ENCODE results near the gene PIGW. TPM values are rescaled to one million over a fixed set of nuclear protein-coding genes. Genes with fewer than 3 reads are reported as not detected.

PIGW gene
- total RNA-seq, 8 experiments from 2014 or later, result 3.3 to 27.2 (median 8.8) TPM

DNA sequence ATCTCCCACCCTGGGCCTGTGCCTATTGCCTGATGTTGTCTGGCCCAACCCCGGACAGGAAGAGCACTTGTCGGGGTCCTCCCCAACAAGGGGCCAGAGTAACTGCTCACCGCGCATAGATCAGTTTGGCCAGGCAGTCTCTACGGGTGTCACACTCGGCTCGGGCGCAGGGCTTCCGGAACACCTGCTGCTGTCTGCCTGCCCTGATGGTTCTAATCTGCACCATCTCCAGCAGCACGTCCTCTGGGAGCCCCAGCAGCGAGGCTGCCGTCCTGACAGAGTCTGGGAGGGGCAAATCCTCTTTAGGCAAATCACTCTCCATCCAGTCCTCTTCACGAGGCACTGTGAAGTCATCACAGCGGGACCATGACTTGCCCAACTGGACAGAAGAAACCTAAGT lies 24.2 kb upstream of the PIGW start:
- H3K4me1 ChIP-seq (replicated peaks in 1 of 2), result no peaks in the 10 kb centered on the region
- 87 to 100% (median 94%) methylated on average over 1 to 10 of the region's 14 CpGs; no CpG with 5 or more reads in 3 of the 10 experiments for WGBS, 10 experiments
- no peak overlapping the region for H3K4me3 ChIP-seq
- in situ Hi-C loops (cut with MboI; ENCODE audit: low pct_unique_long_range_greater_than_20kb in 2 of 9, low sequenced_read_pairs in 9 of 9, unreplicated experiment in 9 of 9), result no loop called here
- no peak for ATAC-seq (replicated peaks in 6 of 8)
- H3K27ac ChIP-seq, result no peak overlapping the region

DNA sequence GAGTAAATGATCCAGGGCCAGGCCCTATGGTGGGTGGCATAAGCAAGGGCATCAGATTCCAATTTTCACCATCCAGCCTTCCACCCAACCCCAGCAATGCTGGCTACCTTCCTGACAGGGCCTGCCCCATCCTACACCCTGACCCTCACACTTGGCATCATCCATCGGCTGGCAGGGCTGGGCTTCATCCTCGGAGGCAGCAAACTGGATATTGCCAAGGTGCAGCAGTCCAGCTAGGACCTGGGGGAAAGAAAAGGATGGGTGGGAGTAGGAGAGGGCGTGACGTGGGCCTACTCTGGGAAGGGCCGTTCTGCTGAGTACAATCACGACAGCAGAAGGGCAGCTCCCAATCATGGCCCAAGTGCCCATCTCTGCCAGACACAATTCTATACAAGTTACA lies 23.6 kb upstream of the PIGW start:
- no peaks in the 10 kb centered on the region for H3K4me1 ChIP-seq (replicated peaks in 1 of 2)
- ATAC-seq (replicated peaks in 6 of 8), result no peak
- no peak overlapping the region for H3K4me3 ChIP-seq
- in situ Hi-C loops (cut with MboI; ENCODE audit: low pct_unique_long_range_greater_than_20kb in 2 of 9, low sequenced_read_pairs in 9 of 9, unreplicated experiment in 9 of 9), result no loop called here
- 60 to 97% (median 80%) methylated on average over 1 to 6 of the region's 6 CpGs; no CpG with 5 or more reads in 5 of the 10 experiments for WGBS, 10 experiments
- no peak overlapping the region for H3K27ac ChIP-seq

DNA sequence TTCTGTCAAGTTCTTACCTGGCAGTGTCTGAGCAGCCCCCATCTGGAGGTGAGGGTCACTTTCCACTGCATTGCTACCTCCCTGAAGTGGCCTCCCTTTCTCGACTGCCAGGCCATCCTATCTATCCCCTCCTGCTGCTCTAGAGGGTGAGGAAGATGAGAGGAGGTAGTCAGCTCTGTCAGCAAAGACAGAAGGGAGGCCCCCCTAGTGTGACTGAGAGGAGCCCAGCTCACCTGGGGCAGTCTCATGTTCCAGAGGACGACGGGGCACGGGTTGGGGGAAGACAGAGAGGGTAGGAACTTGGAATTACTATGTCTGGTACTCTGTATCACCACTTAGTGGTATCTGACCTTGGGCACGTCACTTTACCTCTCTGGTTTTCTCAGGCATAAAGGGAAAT lies 22.1 kb upstream of the PIGW start:
- Histone ChIP-seq H3K4me1 (replicated peaks in 1 of 2) (no peaks in the 10 kb centered on the region), H3K4me3 (no peak overlapping the region), H3K27ac (no peak overlapping the region)
- no peak for ATAC-seq (replicated peaks in 6 of 8)
- in situ Hi-C loops (cut with MboI; ENCODE audit: low pct_unique_long_range_greater_than_20kb in 2 of 9, low sequenced_read_pairs in 9 of 9, unreplicated experiment in 9 of 9), result no loop called here
- WGBS, 10 experiments, result 83 to 100% (median 97%) methylated on average over 1 to 3 of the region's 5 CpGs; no CpG with 5 or more reads in 4 of the 10 experiments

DNA sequence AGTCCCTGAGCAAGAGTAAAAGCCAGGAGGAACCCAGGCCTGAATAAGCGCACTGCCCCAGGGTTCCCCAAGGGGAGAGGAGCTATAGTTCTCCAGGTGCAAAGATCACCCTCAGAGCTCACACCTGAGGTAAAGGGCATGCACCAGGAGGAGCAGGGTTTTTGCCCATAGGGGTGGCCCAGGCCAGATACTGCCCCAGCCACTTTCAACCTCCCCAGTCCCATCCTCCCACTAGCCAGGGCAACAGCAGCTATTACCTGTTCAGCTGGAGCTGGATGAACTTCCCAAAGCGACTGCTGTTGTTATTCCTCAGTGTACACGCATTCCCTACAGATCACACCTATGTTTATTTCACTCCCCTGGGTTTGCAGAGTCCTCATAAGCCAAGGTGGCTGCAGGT lies 19.9 kb upstream of the PIGW start:
- ATAC-seq (replicated peaks in 6 of 8), result no peak
- H3K4me3 ChIP-seq, result no peak overlapping the region
- 80 to 100% (median 100%) methylated on average over 1 to 3 of the region's 3 CpGs; no CpG with 5 or more reads in 5 of the 10 experiments for WGBS, 10 experiments
- no peaks in the 10 kb centered on the region for H3K4me1 ChIP-seq (replicated peaks in 1 of 2)
- in situ Hi-C loops (cut with MboI; ENCODE audit: low pct_unique_long_range_greater_than_20kb in 2 of 9, low sequenced_read_pairs in 9 of 9, unreplicated experiment in 9 of 9), result no loop called here
- H3K27ac ChIP-seq, result no peak overlapping the region

DNA sequence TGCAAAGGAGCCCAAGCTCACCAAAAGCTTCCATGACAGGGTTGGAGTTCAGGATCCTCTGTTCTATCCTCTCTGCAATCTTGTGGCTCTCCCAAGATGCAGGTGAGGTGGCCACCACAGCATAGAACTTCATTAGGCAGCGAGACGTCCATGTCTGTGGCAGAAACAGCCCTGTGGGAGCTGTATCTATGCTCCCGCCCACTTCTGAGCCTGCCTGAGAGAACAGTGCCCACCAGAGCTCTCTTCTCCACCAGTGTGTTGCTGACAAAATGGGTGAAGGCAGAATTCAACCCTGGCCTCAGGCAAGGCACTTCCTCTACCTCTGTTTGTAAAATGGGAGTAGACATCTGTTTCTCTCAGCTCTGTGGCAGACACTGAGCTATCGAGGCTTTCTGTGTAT lies 18.9 kb upstream of the PIGW start:
- H3K27ac ChIP-seq, result no peak overlapping the region
- in situ Hi-C loops (cut with MboI; ENCODE audit: low pct_unique_long_range_greater_than_20kb in 2 of 9, low sequenced_read_pairs in 9 of 9, unreplicated experiment in 9 of 9), result no loop called here
- 74 to 100% (median 91%) methylated on average over 1 to 4 of the region's 4 CpGs; no CpG with 5 or more reads in 6 of the 10 experiments for WGBS, 10 experiments
- no peaks in the 10 kb centered on the region for H3K4me1 ChIP-seq (replicated peaks in 1 of 2)
- H3K4me3 ChIP-seq, result no peak overlapping the region
- no peak for ATAC-seq (replicated peaks in 6 of 8)

DNA sequence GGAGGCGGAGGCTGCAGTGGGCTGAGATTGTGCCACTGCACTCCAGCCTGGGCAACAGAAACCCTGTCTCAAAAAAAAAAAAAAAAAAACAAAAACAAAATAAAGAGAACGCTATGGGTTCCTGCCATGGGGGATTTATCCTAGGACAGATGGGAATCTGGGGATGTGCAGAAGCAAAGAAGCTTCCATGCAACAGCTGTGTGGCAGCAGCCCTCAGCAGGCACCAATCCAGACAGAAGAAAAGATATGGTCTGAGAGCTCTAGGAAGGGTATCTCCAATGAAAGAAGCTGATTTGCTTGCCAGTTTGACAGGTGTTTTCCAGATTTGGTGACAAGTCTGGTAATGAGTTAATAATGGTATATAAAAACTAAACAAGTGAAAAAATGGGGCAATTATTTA lies 11.7 kb upstream of the PIGW start:
- no peak overlapping the region for H3K27ac ChIP-seq
- H3K4me3 ChIP-seq, result no peak overlapping the region
- ATAC-seq (replicated peaks in 6 of 8), result no peak
- no peaks in the 10 kb centered on the region for H3K4me1 ChIP-seq (replicated peaks in 1 of 2)
- in situ Hi-C loops (cut with MboI; ENCODE audit: low pct_unique_long_range_greater_than_20kb in 2 of 9, low sequenced_read_pairs in 9 of 9, unreplicated experiment in 9 of 9), result no loop called here
- 0 to 100% (median 88%) methylated on average over 1 to 2 of the region's 2 CpGs; no CpG with 5 or more reads in 1 of the 10 experiments for WGBS, 10 experiments

DNA sequence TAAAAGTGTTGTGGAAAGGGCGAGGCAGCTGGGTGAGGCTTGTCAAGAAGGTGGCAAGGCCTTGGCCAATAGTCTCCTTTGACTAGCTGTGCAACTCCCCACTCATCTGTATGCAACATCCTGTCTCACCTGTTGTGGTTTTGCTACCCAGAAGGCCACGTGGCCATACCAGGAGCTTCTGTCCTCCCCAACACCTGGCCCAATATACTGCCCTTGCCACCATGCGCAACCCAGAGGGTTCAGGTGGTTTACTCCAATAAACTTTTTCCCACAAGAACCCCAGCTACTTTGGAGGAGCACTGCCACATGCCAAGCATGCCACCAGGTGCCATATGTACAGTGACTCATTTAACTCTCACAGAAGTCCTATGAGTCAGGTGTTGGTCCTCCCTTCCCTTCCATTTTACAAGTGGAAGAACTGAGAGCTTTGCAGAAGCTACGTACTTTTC lies 10.3 kb upstream of the PIGW start:
- in situ Hi-C loops (cut with MboI; ENCODE audit: low pct_unique_long_range_greater_than_20kb in 2 of 9, low sequenced_read_pairs in 9 of 9, unreplicated experiment in 9 of 9), result no loop called here
- 94 to 100% (median 100%) methylated on average over 1 to 3 of the region's 4 CpGs; no CpG with 5 or more reads in 3 of the 10 experiments for WGBS, 10 experiments

DNA sequence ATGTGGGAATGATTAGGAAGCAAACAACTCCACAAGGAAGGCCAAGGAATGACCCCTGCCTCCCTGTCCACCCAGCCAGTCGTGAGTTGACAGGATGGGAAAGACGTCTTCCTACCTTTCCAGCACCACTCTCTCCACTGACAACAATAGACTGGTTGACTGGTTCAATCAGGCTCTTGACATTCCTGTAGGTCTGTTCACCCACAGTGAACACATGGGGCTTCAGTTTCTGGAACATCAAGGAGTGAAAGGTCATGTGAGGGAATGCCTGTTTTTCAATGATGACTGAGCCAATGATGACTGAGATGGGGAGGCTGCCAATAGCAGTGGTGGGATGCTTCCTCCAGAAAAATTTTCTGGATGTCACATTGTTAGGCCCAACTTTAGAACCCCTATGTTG lies 9.7 kb upstream of the PIGW start:
- H3K4me3 ChIP-seq, result no peak overlapping the region
- no peaks in the 10 kb centered on the region for H3K4me1 ChIP-seq (replicated peaks in 1 of 2)
- 80 to 100% (median 92%) methylated on average over 1 to 2 of the region's 2 CpGs; no CpG with 5 or more reads in 5 of the 10 experiments for WGBS, 10 experiments
- in situ Hi-C loops (cut with MboI; ENCODE audit: low pct_unique_long_range_greater_than_20kb in 2 of 9, low sequenced_read_pairs in 9 of 9, unreplicated experiment in 9 of 9), result no loop called here
- no peak for ATAC-seq (replicated peaks in 6 of 8)
- H3K27ac ChIP-seq, result no peak overlapping the region

More for the DNA sequence above, 10.3 kb upstream of the PIGW start:
- Histone ChIP-seq H3K27ac (no peak overlapping the region), H3K4me3 (no peak overlapping the region), H3K4me1 (replicated peaks in 1 of 2) (no peaks in the 10 kb centered on the region)
- ATAC-seq (replicated peaks in 6 of 8), result no peak

DNA sequence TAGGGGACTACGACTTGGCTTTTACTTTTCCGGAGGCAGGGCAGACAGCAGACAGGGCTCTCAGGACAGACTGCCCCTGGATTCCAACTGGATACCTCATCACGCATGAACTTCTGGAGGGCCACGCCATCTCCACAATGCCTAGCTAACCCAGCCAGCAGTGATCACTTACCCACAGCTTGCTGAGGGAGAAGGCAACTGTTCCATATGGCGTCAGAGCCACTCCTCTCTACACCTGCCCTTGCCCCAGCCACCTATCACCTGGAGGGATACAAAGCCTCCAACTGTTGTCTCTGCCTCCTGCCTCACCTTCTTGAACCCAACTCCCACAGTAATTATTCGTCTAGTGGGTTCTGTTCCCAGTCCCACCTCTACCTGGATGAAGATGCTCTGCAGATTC lies 8.9 kb upstream of the PIGW start:
- no peak for ATAC-seq (replicated peaks in 6 of 8)
- Histone ChIP-seq H3K27ac (no peak overlapping the region), H3K4me1 (replicated peaks in 1 of 2) (no peaks in the 10 kb centered on the region), H3K4me3 (no peak overlapping the region)
- 80 to 100% (median 98%) methylated on average over 1 to 6 of the region's 6 CpGs; no CpG with 5 or more reads in 4 of the 10 experiments for WGBS, 10 experiments
- in situ Hi-C loops (cut with MboI; ENCODE audit: low pct_unique_long_range_greater_than_20kb in 2 of 9, low sequenced_read_pairs in 9 of 9, unreplicated experiment in 9 of 9), result no loop called here

DNA sequence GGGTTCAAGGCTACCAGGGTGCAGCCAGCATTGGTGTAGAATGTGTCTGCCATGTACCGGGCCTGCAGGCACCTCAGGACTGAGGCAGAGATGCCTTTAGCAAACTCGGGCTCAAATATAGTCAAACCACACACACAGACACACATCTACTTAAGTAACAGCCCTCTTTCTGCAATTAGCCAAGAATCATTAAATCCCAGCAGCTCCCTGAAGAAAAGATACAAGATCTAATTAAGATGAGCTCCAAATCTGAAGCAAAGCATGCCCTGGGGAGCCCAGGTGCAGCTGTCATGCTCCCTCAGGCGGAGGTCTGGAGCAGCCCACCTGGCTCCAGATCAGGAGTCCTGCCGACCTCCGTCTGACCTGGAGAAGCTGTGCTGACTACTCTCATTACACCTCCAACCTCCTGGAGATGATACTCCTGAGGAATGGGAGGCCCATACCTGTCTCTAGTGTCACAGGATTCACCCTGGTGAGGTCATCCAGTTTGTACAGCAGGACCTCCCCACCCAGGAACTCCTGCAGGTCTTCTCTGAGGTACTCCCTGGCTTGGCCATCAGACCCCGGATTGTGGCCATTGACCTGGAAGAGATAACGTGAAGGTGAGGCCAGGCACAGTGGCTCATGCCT lies 7.1 kb upstream of the PIGW start:
- H3K27ac ChIP-seq, result no peak overlapping the region
- 84 to 100% (median 100%) methylated on average over 1 to 5 of the region's 7 CpGs; no CpG with 5 or more reads in 5 of the 10 experiments for WGBS, 10 experiments
- peak in 1 of 8 experiments; percentile 23 for ATAC-seq (replicated peaks in 6 of 8)
- H3K4me1 ChIP-seq (replicated peaks in 1 of 2), result no peaks in the 10 kb centered on the region
- in situ Hi-C loops (cut with MboI; ENCODE audit: low pct_unique_long_range_greater_than_20kb in 2 of 9, low sequenced_read_pairs in 9 of 9, unreplicated experiment in 9 of 9), result no loop called here
- H3K4me3 ChIP-seq, result no peak overlapping the region

DNA sequence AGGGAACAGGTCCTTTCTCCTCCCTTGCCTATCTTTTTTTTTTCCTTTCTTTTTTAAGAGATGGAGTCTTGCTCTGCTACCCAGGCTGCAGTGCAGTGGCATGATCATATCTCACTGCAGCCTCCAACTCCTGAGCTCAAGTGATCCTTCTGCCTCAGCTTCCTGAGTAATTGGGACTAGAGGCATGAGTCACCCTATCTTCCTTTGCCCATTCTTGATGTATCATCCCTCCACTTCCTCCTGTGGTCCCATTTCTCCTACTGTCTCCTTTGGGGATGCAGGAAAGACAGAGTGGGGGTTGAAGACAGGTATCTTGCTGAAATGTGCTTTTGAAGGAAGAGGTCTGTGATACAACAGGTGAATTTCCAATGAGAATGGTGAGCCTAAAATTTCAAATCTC lies 5.7 kb upstream of the PIGW start:
- H3K4me1 ChIP-seq (replicated peaks in 1 of 2), result peaks cover 3% of the 10 kb centered on the region in 2 donors
- ATAC-seq (replicated peaks in 6 of 8), result no peak
- no peak overlapping the region for H3K27ac ChIP-seq
- H3K4me3 ChIP-seq, result no peak overlapping the region
- in situ Hi-C loops (cut with MboI; ENCODE audit: low pct_unique_long_range_greater_than_20kb in 2 of 9, low sequenced_read_pairs in 9 of 9, unreplicated experiment in 9 of 9), result no loop called here

DNA sequence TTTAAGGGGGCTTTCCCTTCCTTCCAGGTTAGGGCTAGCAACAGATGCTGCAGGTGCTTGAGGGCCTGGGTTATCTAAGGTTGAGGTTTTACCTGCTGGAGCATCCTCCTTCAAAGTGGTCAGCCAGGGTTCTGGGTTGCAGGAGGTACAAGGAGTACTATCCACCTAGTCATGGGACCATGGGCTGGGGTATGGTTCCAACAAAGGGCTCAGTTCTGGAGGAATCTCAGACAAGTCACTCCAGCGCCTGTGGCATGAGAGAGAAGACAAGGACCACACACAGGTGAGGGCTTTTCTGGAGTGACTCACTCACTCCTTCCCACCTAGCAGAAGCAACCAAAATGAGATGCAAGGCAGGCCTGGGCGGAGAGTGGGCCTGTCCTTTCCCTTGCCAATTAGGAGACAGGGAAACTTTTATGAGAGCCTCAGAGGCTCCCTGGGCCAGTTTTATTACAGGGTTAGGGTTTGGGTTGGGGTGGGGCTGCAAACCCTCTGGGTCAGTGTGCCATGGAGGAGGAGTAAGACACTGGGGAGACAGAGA lies 2.3 kb upstream of the PIGW start:
- in situ Hi-C loops (cut with MboI; ENCODE audit: low pct_unique_long_range_greater_than_20kb in 2 of 9, low sequenced_read_pairs in 9 of 9, unreplicated experiment in 9 of 9), result no loop called here
- H3K27ac ChIP-seq, result no peak overlapping the region
- WGBS, 10 experiments, result 100% methylated on average over 1 of the region's 2 CpGs; no CpG with 5 or more reads in 8 of the 10 experiments
- peaks cover 3 to 6% of the 10 kb centered on the region in 2 donors for H3K4me1 ChIP-seq (replicated peaks in 1 of 2)
- H3K4me3 ChIP-seq, result no peak overlapping the region
- ATAC-seq (replicated peaks in 6 of 8), result no peak

DNA sequence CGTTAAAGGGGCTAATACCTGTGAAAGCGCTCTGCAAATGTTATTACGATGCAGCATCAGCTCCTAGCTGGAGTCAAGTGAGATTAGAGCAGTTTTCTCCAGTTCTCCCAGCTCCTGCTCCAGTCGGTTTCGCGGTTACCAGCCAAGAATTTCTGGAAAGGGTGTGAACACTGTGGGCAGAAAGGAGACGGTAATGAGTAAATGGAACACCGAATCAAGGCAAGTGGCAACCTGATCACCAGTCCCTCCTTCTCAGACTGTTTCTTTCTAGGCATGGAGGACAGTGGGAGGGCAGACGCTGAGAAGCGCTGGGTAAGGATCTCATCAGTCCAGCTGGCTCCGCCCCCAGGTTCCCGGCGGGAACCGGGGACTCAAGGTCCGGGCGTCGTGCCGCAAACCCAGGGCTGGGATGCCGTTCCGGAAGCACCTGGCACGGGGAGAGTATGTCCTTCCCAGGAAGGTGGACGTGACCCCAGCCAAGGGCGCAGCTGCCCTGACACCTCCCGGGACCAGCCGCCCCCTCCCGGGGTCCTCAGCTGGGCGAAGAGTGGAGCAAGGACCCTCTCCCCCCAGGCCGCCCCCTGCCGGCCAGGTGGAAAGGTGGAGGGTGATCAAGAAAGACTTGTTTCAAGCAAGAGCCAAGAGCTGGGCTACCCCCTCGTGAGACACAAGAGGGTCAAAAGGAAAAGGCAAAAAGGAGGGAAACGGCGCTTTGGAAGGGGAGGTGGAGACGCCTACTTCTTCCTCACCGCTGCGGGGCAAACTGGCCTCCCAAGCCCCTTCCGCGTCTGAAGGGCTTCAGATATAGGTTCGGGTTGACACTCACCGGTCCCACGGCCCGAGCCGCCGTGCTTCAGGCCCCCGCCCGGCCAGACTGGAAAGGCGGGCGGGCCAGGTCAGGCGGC lies 600 bp upstream of the PIGW start:
- WGBS, 10 experiments, result 5 to 81% (median 20%) methylated on average over 2 to 21 of the region's 48 CpGs; no CpG with 5 or more reads in 1 of the 10 experiments

More for the DNA sequence above, 600 bp upstream of the PIGW start:
- in situ Hi-C loops (cut with MboI; ENCODE audit: low pct_unique_long_range_greater_than_20kb in 2 of 9, low sequenced_read_pairs in 9 of 9, unreplicated experiment in 9 of 9), result no loop called here
- peak overlapping the region; percentile 95 to 97 for H3K27ac ChIP-seq
- H3K4me3 ChIP-seq, result peak overlapping the region; percentile 55 to 86 (median 80)
- ATAC-seq (replicated peaks in 6 of 8), result peak; percentile 12 to 44 (median 30)
- peaks cover 3 to 6% of the 10 kb centered on the region in 2 donors for H3K4me1 ChIP-seq (replicated peaks in 1 of 2)
